HL-60 (cell line): ENCODE measurements around the gene KYNU.
"Not testable (repeated sequence)": the region's sequence is repeated elsewhere in the genome, so short reads cannot be mapped to it uniquely, and the experiment has no call there.

Source experiments
- DNase-seq, 2 experiments: peaks; one replicate each; pipeline ENCODE4 v3.0.0-alpha.2; 2010 to 2020; ENCODE audit warnings: low read depth in 1 of 2, low spot score in 1 of 2
- H3K27ac ChIP-seq: fragments of 250-450 bp; sonication (Bioruptor Pico); replicated peaks from 2 replicates; pipeline ENCODE4 v1.5.1; 2020; ENCODE audit warnings: mild to moderate bottlenecking, moderate library complexity
- H3K27me3 ChIP-seq: fragments of 250-450 bp; sonication (Bioruptor Pico); 2 replicates; pipeline ENCODE4 v1.5.1; 2021; ENCODE audit warnings: mild to moderate bottlenecking, moderate library complexity; ENCODE audit not compliant: insufficient read depth, poor library complexity, severe bottlenecking
- H3K4me3 ChIP-seq: replicated peaks from 2 replicates; pipeline ENCODE4 v1.5.1; 2011; ENCODE audit warnings: mild to moderate bottlenecking, control low read depth, low read length; ENCODE audit not compliant: insufficient read depth
- GABPA ChIP-seq: IDR thresholded peaks from 2 replicates; pipeline ENCODE4 v1.6.1; 2012; ENCODE audit warnings: low read depth
- POLR2AphosphoS5 ChIP-seq: IDR thresholded peaks from 2 replicates; pipeline ENCODE4 v1.6.1; 2012; ENCODE audit warnings: low read depth
- REST ChIP-seq: IDR thresholded peaks from 2 replicates; pipeline ENCODE4 v1.6.1; 2012; ENCODE audit warnings: low read depth; ENCODE audit not compliant: insufficient replicate concordance
- SPI1 ChIP-seq: IDR thresholded peaks from 2 replicates; pipeline ENCODE4 v1.6.1; 2012; ENCODE audit warnings: low read depth, mild to moderate bottlenecking, borderline replicate concordance
- TF ChIP-seq, protein P1 (sequence below): IDR thresholded peaks from one replicate; pipeline ENCODE4 v1.5.1; 2011; ENCODE audit warnings: low read length, control low read depth, inconsistent platforms; ENCODE audit not compliant: insufficient read depth

Gene KYNU

DNA sequence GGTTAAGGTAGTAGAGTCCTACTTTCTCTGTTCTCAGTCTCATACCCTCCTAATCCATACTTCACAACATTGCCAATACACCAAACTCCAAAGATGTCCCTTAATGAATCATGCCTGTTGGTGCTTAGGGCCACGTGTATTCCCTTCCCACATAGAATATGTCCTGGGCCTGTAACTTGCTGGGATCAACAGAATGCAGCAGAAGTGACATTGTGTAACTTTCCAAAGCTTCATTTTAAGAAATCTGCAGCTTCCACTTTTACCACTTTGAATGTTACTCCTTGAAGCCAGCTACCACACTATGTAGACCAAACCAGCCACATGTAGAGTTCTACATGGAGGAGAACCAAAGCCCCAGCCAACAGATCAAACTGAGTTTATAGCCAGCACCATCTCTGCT is 193.2 kb downstream of the KYNU start:
- Histone ChIP-seq H3K27ac (peak overlapping the region; percentile 38), H3K4me3 (no peak overlapping the region), H3K27me3 (no peaks in the 10 kb centered on the region)
- peak; percentile 16 to 29 for DNase-seq
- TF ChIP-seq REST, result no peak
- TF ChIP-seq, protein P1, sequence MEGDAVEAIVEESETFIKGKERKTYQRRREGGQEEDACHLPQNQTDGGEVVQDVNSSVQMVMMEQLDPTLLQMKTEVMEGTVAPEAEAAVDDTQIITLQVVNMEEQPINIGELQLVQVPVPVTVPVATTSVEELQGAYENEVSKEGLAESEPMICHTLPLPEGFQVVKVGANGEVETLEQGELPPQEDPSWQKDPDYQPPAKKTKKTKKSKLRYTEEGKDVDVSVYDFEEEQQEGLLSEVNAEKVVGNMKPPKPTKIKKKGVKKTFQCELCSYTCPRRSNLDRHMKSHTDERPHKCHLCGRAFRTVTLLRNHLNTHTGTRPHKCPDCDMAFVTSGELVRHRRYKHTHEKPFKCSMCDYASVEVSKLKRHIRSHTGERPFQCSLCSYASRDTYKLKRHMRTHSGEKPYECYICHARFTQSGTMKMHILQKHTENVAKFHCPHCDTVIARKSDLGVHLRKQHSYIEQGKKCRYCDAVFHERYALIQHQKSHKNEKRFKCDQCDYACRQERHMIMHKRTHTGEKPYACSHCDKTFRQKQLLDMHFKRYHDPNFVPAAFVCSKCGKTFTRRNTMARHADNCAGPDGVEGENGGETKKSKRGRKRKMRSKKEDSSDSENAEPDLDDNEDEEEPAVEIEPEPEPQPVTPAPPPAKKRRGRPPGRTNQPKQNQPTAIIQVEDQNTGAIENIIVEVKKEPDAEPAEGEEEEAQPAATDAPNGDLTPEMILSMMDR, result no peak
- TF ChIP-seq SPI1, result peak; percentile 7; the same call in 1 of the 2 replicates
- TF ChIP-seq GABPA, result no peak

DNA sequence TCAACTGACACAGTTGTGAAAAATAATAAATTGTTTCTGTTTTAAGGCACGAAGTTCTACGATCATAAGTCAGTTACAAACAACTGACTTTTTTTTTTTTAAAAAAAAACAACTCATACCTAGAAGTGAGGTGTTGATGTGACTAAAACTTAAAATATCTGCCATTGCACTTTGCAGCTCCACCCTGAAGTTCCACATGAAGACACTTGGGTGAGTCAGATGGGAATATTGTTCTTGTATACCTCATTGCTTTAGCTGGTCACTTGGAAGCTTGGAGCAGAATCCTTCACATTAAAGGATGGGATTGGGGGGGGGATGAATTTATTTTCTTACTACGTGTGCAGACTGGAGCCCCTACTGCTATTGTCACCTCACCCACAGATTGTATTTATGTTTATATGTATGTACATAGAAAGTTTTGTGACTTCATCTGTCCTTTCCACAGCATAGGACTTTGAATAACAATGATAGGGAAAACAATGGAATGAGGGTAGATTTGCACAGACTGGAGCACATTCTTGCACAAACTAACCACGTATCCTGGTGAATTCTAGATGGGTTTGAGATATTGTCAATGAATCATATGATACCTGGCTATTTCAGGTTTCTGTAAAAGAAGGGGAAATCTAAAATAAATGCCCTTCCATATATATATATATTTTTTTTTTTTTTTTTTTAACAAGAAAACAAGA is 193.9 kb downstream of the KYNU start:
- TF ChIP-seq, protein P1, result no peak
- TF ChIP-seq GABPA, result no peak
- no peak for TF ChIP-seq REST
- no peak for TF ChIP-seq SPI1
- no peak for TF ChIP-seq POLR2AphosphoS5
- Histone ChIP-seq H3K4me3 (no peak overlapping the region), H3K27me3 (no peaks in the 10 kb centered on the region), H3K27ac (peak overlapping the region; percentile 38)
- DNase-seq, result no peak

GRCh38 chr2:143074913-143075312 is 197.4 kb downstream of the KYNU start:
- H3K27me3 ChIP-seq, DNase-seq, H3K4me3 ChIP-seq, H3K27ac ChIP-seq: not testable (repeated sequence)

- Histone ChIP-seq H3K27ac (no peak overlapping the region), H3K4me3 (no peak overlapping the region), H3K27me3 (no peaks in the 10 kb centered on the region)
- DNase-seq, result no peak
- TF ChIP-seq POLR2AphosphoS5 (no peak), SPI1 (no peak), GABPA (no peak), REST (no peak)
- TF ChIP-seq, protein P1, result no peak
Measured at GRCh38 chr2:143075711-143076110, 198.2 kb downstream of the KYNU start.
